Measurements from ENCODE around the gene PLEKHM2.

PLEKHM2 gene

GRCh38 chr1:15777909-15778707, 94.0 kb downstream of the PLEKHM2 start:
- Histone ChIP-seq H3K4me1 (no peaks in the 10 kb centered on the region), H3K27me3 (no peaks in the 10 kb centered on the region), H3K9me3 (no peaks in the 10 kb centered on the region), H3K36me3 (no peaks in the 10 kb centered on the region), H3K4me3 (ENCODE audit: low read depth, low read length) (no peak overlapping the region)
- TF ChIP-seq, protein P1, sequence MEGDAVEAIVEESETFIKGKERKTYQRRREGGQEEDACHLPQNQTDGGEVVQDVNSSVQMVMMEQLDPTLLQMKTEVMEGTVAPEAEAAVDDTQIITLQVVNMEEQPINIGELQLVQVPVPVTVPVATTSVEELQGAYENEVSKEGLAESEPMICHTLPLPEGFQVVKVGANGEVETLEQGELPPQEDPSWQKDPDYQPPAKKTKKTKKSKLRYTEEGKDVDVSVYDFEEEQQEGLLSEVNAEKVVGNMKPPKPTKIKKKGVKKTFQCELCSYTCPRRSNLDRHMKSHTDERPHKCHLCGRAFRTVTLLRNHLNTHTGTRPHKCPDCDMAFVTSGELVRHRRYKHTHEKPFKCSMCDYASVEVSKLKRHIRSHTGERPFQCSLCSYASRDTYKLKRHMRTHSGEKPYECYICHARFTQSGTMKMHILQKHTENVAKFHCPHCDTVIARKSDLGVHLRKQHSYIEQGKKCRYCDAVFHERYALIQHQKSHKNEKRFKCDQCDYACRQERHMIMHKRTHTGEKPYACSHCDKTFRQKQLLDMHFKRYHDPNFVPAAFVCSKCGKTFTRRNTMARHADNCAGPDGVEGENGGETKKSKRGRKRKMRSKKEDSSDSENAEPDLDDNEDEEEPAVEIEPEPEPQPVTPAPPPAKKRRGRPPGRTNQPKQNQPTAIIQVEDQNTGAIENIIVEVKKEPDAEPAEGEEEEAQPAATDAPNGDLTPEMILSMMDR (IDR thresholded peaks at IDR 0.05; ENCODE audit: low read depth, low read length), result no peak
- no peak for DNase-seq
